Hippocampal formation (tissue), 2 donors: ENCODE results near the gene HSPA12B.

Source experiments
- DNase-seq, 2 donors: peaks; one replicate each; lab custom pipeline; 2025; lab: John Stamatoyannopoulos, UW

Gene HSPA12B

DNA sequence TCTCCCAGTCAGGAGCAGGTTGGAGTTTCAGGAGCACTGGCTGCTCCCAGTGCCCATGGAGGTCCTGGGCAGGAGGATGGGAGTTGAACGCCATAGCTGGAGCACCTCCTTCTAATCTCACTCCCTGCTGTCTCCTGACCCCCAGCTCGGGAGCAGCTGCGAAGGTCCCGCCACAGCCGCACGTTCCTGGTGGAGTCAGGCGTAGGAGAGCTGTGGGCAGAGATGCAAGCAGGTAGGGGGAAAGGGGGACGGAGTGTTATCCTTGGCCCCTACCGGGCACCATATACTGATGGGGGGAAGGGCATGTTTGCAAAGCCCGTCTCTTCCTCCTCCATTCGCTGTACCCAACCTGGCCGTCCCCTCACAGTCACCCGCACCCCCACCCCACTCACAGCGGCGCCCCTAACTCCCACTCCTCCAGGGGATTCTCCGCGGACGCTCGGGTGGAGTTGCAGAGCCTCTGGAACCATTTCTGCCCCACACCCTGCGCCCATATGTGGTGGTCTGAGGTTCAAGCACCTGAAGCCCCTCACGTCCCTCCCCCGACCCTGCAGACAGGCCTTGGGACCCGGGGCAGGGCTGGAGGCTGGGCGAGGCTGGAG is 16.7 kb downstream of the HSPA12B start:
- no peak for DNase-seq

DNA sequence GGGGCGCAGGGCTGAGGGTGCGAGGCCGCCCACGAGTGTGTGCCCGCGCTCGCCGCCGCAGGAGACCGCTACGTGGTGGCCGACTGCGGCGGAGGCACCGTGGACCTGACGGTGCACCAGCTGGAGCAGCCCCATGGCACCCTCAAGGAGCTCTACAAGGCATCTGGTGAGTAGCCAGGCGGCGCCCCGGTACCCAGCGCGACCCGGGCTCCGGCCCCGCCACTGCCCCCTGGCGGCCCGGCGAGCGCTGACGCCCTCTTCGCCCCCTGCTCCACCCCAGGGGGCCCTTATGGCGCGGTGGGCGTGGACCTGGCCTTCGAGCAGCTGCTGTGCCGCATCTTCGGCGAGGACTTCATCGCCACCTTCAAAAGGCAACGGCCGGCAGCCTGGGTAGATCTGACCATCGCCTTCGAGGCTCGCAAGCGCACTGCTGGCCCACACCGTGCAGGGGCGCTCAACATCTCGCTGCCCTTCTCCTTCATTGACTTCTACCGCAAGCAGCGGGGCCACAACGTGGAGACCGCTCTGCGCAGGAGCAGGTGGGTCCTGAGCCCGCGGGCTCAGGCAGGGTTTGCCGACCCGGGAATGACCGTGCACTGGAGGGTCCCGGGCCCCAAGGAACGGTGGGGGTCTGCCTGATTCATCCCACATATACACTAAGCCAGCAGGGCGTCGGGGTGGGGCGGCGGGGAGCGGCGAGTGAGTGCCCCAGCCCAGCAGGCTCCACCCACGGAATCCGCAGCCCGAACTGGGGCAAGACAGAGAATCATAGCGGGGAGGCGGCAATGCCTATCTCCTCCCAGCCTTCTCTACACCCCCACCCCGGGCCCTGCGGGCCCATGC is 17.4 kb downstream of the HSPA12B start:
- DNase-seq: no peak

DNA sequence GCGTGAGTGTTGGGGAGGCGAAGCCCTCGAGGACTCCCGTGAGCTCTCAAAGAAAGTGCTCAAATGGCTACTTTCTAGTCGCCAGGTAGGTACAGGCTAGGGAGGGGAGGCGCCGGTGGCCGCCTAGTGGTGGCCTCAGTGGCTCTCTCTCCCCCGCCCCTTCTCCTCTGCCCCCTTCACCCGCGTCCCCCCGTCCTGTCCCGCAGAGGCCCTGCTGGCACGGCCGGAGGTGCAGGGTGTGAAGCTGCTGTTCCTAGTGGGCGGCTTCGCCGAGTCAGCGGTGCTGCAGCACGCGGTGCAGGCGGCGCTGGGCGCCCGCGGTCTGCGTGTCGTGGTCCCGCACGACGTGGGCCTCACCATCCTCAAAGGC is 18.8 kb downstream of the HSPA12B start:
- no peak for DNase-seq

DNA sequence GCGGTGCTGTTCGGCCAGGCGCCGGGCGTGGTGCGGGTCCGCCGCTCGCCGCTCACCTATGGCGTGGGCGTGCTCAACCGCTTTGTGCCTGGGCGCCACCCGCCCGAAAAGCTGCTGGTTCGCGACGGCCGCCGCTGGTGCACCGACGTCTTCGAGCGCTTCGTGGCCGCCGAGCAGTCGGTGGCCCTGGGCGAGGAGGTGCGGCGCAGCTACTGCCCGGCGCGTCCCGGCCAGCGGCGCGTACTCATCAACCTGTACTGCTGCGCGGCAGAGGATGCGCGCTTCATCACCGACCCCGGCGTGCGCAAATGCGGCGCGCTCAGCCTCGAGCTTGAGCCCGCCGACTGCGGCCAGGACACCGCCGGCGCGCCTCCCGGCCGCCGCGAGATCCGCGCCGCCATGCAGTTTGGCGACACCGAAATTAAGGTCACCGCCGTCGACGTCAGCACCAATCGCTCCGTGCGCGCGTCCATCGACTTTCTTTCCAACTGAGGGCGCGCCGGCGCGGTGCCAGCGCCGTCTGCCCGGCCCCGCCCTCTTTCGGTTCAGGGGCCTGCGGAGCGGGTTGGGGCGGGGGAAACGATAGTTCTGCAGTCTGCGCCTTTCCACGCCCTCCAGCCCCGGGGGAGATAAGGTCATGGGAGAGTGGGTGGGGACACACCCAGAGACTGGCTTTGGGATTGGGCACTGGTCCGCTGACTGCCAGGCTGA is 19.3 kb downstream of the HSPA12B start:
- no peak for DNase-seq

DNA sequence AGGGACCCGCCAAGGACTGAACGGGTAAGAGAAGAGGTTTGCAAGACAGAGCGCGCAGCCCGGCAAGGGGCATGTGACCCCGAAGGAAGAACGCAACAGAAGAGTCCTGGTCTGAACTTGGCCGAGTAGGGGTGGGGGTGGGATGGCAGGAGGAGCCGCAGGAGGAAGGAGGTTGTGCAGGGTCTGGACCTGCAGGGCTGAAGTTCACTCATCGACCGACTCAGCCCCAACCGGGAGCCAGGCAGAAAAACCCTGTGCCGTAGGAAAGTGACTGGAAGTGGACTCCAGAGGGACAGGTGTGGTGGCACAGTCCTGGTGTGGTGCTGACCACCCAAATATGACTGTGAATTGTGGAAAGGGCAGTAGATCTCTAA is 19.9 kb downstream of the HSPA12B start:
- DNase-seq: no peak

DNA sequence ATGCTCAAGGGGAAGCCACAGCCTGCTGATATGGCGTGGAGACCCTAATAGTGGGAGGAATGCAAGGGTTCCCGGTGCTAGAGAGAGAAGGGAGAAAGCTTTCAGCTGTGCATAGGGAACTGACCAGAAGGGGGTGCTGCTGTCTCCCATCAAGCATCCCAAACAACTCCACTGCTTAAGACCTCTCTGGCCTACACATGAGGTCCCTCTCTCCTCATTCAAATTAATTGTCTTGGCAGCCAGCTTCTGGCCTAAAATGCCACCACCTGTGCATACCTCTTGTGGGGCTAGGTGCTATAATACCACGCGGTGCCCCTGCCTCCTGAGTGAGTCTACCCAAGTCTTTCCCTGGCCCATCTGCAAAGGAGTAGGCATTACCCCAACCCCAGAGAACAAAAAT is 20.6 kb downstream of the HSPA12B start:
- DNase-seq: peak; percentile 23 to 51

DNA sequence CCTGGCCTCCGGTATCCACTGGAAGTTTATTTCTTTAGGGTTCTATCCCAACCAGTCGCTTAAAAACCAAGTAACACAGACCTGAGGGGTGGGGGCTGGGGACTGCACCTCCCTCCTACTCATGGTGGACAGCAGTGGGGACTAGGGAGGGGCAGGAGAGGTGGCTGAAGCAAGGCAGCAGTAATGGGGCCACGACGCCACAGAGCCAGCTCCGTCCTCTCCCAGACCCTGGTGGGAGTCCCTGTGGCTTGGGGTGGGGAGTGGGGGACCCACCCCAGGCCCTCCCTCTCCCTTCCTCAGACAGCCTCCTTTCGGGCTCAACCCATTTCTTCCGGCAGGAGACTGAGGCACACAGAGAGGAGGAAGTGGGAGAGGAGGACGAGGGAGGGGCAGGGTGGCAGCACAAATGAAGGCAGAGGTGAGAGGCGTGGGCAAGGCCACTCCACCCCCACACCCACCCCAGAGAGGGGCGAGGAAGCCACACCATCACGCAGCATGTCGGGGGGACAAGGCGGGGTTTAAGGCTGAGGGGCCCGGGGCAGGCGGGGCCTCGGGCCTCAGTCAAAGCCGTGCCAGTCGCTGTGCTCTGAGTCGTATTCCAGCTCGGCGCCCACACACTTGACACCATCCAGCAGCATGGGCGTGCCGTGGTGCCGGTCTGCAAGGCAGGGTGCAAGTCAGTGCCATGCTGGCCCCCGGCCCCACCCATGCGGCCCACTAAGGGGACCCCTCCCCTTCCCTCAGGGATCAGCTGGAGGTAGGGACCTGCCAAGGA is 21.2 kb downstream of the HSPA12B start:
- no peak for DNase-seq

DNA sequence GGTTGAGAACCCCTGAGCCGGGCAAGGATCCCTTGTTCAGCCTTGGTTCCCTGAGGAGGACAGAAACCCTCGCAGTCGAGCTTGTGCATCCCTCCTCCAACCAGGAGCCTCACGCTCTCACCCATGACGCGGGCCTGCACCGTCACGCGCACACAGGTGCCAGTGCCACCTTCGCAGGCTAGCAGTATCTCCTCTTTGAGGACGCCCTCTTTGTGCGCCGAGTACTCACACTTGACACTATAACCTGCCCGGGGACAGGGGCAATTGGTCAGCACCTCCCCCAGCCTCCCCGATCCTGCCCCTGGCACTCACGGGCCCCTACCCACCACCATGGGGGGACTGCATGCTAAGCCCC is 21.8 kb downstream of the HSPA12B start:
- no peak for DNase-seq

DNA sequence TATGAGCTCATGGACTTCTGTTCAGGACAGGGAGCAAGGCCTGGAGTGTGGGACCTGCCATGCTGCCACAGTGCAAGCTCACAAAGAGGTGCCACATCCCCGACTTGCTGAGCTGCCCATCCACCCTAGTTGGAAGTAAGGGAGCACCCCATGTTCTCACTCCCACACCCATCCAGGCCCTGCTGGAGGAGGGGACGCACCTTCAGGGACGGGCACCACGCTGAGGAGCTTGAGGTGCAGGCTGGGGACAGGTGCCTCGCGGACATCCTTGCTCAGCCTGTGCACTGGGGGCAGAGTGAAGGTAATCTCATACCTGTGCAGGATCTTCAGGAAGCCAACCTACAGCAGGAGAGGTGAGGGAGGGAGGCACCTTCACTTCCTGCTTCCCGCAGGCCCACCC is 22.8 kb downstream of the HSPA12B start:
- no peak for DNase-seq

DNA sequence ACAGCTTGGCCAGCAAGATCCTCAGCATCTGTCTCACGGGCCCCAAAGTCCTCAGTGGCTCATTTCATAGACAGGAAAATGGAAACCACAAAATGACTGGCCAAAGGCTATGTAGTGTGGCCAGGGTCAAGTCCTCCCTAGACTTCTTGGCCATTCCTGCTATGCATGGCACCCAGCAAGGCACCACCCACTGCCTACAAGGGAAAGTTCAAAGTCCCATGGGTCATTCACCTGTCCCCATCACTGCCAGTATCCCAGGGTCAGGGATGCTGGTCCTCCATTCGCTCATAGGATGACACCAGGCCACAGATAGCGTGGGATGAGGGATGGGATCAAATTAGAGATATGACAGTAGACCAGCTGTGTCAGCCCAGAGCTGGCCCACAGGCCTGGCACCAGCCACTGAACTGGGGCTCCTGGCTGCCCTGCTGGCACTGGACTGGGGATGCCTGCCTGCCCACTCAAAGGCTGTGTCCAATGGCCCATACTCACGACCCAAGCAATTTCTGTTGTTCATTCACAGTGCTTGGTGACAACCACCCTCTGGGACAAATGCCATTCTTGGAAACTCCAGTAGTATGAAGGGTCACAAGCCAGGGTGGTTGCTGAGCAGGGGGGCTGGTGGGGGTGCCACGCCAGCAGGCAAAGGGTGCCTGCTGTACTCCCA is 23.5 kb downstream of the HSPA12B start:
- no peak for DNase-seq

DNA sequence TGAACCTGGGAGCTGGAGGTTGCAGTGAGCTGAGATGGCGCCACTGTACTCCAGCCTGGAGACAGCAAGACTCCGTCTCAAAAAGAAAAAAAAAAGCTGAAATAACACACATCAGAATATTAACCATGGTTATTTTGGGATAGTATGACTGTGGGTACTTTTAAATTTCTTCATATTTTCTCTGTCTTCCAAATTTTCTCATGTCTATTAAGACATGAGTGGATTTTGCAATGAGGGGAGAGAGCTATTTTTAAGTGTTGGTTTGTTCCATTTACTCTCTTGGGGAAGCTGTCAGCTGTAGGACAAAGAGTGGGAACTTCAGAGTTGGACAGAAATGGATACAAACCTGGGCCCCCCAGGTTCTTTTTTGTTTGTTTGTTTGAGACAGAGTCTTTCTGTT is 24.8 kb downstream of the HSPA12B start:
- DNase-seq: no peak

DNA sequence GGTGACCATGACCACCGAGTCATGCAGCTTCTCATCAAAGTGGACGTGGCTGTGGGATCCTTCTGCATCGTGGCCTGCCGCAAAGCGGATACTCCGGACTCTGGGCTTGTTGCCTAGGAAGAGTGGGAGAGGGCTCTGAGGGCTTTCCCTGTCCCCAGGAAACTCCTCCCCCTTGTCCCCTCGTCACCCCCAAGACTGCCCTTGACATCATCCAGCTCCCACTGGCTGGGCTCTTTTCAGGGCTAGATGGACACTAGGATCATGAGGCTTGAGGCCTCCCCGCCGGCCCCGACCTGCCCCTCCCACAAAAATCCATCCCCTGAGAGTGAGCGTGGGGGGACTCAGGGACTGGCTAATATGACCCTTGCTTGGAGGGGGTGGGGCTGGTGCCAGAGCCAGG is 26.1 kb downstream of the HSPA12B start:
- DNase-seq: no peak

DNA sequence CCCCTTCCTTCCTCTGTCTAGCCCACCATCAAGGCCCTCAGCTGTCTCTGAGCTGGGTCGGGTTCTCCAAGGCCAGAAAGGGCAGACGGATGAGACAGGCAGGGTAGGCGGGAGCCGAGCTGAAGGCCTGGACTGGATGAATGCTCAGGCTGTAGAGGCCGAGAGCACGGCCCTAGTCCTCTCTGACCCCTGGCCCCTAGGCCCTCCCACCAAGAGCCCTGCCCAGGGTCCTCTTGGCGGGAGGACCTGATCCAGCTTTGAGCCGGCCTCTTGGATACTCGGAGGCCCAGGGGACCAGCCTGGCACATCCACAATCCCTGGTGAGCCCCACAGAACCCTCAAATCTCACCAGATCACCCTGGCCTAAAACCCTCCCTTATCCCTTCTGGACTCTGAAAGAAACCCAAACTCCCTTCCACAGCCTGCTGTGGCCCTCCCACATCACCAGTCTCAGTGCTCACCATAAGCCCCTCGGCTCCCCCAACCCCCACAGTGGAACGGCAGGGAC is 26.9 kb downstream of the HSPA12B start:
- DNase-seq: no peak

DNA sequence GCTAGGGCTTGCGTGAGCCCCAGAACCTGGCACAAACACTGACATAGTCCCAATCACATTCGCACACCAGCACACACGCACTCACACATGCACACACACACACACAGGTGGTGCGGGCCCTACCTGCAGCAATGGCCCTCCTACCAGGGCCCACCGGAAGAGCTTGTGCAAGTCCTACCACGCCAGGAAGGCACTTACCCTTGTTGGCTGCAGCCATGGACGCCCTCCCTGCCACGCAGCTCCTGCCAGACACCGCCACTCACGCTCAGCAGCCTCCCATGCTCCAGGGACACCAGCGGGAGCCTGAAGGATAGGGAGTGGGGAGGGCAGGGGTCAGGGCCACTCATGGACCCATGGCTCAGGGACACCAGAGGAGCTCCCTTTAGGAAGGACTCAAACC is 27.4 kb downstream of the HSPA12B start:
- DNase-seq: no peak

DNA sequence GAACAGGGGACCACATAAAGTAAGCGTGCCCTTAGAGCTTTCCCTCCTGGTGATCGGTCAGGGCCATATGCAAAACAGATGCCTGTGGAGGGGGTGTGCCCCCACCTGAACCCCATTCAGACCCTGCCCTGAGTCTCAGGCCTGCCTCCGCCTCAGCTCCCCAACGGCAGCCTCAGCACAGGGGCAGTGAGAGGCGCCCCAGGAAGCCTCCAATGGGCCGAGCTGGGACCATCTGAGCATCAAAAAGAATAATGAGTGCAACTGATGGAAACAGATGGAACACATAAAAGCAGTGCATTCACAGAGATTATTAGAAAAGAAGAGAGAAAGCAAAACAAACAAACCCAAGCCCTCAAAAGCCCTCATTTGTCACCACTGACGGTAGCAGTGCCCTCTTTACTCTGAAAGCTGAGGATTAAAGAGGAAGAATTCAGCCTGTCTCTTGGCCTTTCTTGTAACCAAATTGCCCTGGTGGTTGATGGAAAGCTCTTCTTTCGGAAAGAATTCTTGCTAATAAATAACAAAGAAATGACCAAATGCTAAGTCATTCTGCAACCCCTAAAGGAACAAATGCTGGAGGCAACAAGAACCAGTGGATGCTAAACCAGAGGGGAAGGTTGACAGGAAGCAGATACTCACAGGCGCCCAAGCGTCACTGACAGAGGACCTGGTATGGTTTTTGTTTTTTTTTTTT is 28.3 kb downstream of the HSPA12B start:
- DNase-seq: no peak

DNA sequence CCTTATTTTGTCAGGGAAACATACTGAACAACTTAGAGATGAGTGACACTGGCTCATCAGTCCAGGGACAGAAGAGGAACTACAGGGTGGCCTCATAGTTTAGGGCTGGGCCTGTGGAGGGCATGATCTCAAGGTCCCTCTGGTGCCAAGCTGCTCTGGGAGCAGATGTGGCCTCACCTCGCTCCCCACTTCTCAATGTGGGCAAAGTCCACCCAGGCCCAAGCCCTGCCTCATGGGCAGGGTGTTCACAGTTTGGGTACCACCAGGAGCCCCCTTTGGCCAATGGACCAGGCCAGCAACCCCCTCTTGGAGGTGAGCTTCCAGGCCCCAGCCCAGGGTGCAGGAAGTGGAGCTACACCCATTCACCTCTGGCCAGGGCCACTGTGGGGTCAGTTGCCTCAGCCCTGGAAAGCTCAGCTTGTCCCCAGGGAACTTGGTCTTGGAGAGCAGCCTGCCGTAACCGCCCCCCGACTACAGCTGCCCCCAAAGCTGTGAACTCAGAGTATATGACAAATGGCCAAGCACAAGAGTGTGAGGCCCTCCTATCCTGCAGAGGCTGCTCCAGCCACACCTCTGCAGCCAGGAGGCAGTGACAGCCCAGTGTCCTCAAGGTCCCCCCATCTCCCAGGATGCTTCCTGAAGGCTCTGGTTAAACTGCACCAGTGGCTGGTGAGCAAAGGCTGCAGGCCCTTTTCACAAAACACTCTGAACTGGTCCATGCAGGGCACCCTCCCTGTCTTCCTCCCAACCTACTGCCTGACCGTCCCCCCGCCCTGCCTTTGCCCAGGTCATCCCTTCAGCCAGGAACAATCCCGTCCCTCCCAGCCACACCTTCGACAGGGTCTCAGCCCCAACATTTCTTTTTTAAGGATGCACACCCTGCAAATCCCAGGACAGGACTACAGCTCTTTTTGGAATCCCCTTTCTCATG is 31.5 kb downstream of the HSPA12B start:
- no peak for DNase-seq

DNA sequence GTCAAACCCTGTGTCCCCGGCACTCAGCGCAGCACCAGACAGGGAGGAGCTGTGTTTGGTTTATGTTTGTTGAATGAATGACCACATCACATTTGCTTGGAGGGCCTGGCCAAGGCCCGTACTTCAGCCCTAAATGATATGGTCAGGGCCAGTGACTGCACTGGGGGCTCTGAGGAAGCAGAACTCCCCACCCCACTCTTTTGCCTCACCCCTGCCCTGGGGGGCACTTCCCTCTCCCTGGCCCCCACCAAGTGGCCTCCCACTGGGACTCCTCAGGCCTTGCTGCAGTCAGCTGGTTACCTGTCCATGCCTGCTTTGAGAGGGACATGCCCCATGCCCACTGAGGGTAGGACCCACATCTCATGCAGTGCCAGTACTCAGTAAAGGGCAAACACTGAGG is 32.2 kb downstream of the HSPA12B start:
- no peak for DNase-seq

DNA sequence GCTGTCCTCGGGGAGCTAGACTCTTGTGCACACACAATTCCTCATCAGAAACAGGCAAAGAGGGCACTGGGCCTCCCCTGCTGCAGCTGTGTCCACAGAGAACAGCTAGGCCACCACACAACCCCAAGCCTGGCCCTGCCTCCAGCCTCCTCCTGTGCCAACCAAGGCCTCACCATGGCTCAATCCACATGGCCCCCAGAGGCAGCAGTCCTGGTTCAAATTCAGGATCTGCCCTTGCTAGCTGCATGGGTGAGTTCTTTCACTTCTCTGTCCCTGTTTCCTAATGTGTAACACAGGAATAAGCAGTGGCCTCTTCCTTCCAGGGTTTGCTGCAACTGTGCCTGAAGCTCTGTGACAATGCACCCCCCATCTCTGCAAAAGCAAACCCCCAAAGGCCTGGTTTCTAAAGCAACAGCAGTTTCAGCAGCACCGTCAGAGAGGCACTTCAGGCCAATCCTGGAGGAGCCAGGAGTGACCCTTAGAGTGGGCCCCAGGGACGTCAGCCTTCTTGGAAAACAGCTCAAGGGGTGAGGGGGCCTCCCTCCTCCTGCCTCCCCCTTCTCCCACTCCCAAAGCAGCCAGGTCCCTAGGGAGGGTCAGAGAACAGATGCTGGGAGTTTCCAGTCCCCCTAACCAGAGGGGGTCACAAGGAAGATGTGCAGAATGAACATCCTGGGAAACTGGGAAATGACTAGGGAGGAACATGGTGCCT is 32.8 kb downstream of the HSPA12B start:
- no peak for DNase-seq

DNA sequence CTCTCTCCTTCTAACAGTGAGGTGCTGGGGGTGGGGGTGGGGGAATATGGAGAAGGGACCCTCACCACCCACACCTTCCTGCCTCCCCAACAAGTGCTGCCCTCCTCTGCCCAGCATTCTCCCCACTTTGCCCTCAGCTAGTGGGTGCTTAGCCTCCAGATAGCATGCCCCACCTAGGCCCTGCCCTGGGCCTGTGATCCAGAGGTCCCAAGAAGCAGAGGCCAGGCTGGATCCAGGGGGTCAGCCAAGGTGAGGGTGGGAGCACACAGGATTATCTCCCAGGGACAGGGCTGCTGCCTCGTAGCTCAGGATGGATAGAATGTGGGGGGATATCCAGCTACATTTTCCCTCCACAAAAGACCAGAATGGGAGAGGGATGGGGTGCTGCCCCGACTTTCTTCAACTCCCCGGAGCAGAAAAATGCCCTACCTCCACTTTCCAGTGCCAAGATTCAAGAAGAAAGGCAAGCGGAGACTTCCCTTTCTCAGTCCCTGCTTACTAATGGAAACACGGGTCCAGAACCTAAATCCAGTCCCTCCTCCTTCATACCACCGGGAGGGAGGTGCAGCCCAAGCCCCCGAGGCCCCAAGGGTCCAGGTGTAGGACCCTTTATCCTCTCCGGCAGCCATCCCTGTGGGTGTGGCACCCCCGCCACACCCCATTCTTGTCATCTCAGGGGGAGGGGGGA is 34.1 kb downstream of the HSPA12B start:
- DNase-seq: no peak
